DOHH2 (cell line): ENCODE measurements around the gene CSGALNACT2.

ENCODE experiments used
- H3F3A ChIP-seq: fragments of 200-600 bp; sonication (generic), shearing (Covaris generic); 2 replicates; pipeline ENCODE4 v1.6.0; 2016; ENCODE audit warnings: antibody characterized with exemption, mild to moderate bottlenecking; ENCODE audit not compliant: control insufficient read depth, insufficient read depth
- H3K27ac ChIP-seq: fragments of 200-600 bp; sonication (generic); 2 replicates; pipeline ENCODE4 v1.5.1; 2014; ENCODE audit warnings: low read depth, mild to moderate bottlenecking, low read length, moderate library complexity
- H3K27me3 ChIP-seq: fragments of 200-600 bp; sonication (generic); 2 replicates; pipeline ENCODE4 v1.6.1; 2014; ENCODE audit warnings: mild to moderate bottlenecking, low read length, mixed read lengths; ENCODE audit not compliant: control insufficient read depth
- H3K36me3 ChIP-seq: fragments of 200-600 bp; sonication (generic); 2 replicates; pipeline ENCODE4 v1.6.1; 2014; ENCODE audit warnings: mild to moderate bottlenecking, low read length, moderate library complexity, mixed read lengths; ENCODE audit not compliant: control insufficient read depth
- H3K4me1 ChIP-seq: fragments of 200-600 bp; sonication (generic); 2 replicates; pipeline ENCODE4 v1.6.1; 2014; ENCODE audit warnings: mild to moderate bottlenecking, low read length, mixed read lengths; ENCODE audit not compliant: control insufficient read depth
- H3K4me2 ChIP-seq: fragments of 200-600 bp; sonication (generic); 2 replicates; pipeline ENCODE4 v1.6.0; 2014; ENCODE audit warnings: mild to moderate bottlenecking, low read length, moderate library complexity
- H3K4me3 ChIP-seq: fragments of 200-600 bp; sonication (generic); 2 replicates; pipeline ENCODE4 v1.5.1; 2014; ENCODE audit warnings: mild to moderate bottlenecking, low read length, mixed read lengths
- H3K79me2 ChIP-seq: fragments of 200-600 bp; sonication (generic); 2 replicates; pipeline ENCODE4 v1.6.1; 2014; ENCODE audit warnings: mild to moderate bottlenecking, low read length, mixed read lengths; ENCODE audit not compliant: control insufficient read depth
- H3K9me2 ChIP-seq: fragments of 200-600 bp; sonication (generic); replicated peaks from 2 replicates; pipeline ENCODE4 v1.6.1; 2014; ENCODE audit warnings: mild to moderate bottlenecking, low read length, mixed read lengths; ENCODE audit not compliant: control insufficient read depth
- H3K9me3 ChIP-seq: fragments of 200-600 bp; sonication (generic); 2 replicates; pipeline ENCODE4 v1.6.1; 2014; ENCODE audit warnings: antibody characterized with exemption, low read length, mixed read lengths; ENCODE audit not compliant: control insufficient read depth, insufficient read depth
- H4K20me1 ChIP-seq: fragments of 200-600 bp; sonication (generic); 2 replicates; pipeline ENCODE4 v1.6.0; 2014; ENCODE audit warnings: low read depth, mild to moderate bottlenecking, antibody characterized with exemption, low read length, moderate library complexity; ENCODE audit not compliant: control insufficient read depth, insufficient read depth
- EZH2phosphoT487 ChIP-seq: fragments of 200-600 bp; sonication (generic); IDR thresholded peaks from 2 replicates; pipeline ENCODE4 v1.6.1; 2017; ENCODE audit warnings: borderline replicate concordance, mild to moderate bottlenecking, antibody characterized with exemption, low read length, moderate library complexity, mixed read lengths
- TF ChIP-seq, protein P1 (sequence below): fragments of 200-600 bp; sonication (generic); IDR thresholded peaks from one replicate; pipeline ENCODE4 v1.5.1; 2014; ENCODE audit warnings: antibody characterized with exemption, mild to moderate bottlenecking, low read depth, low read length; ENCODE audit not compliant: poor library complexity, severe bottlenecking

Gene CSGALNACT2

DNA sequence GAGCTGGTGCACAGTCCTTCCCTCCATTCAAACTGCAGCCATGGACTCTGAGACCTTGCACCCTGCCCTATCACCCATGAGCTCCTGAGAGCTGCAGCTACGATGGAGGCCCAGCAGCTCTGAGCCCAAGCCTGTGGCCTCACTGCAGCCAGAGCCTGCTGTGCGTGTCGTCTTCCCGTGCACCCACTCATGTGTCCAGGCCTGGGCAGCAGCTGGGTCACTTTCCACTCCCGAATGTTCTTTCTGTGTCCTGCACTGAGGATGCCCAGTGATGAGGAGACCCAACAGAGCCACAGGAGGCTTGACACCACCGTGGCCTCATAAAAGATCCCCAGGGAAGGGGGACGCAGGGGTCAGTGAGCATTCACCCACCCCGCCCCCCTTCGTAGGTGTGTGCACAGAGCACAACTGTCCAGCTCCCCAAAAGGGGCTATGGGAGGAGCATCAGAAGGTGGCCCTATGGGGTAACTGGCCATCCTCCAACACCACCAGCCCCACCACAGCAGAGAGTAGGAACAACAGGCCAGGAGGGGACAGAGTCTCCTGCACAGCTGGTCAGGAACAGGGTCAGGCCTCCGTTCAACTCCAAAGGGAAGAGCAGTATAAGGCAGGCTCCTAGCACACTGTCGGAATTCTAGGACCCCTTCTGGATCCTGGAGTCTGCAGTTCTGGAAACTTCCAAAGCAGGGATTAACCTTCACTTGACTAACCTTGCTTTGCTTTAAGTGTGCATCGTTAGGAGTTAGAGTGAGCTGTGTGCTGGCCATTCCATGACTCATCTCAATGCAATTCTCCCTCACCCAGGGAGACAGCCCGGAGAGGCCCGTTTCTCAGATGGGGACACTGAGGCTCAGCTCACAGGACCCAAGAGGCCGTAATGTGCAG lies 76.1 kb downstream of the CSGALNACT2 start:
- no peaks in the 10 kb centered on the region for H3K9me2 ChIP-seq
- H3K9me3 ChIP-seq: no peaks in the 10 kb centered on the region
- H4K20me1 ChIP-seq: no peaks in the 10 kb centered on the region
- no peak overlapping the region for H3K4me3 ChIP-seq
- TF ChIP-seq EZH2phosphoT487: no peak
- TF ChIP-seq, protein P1, sequence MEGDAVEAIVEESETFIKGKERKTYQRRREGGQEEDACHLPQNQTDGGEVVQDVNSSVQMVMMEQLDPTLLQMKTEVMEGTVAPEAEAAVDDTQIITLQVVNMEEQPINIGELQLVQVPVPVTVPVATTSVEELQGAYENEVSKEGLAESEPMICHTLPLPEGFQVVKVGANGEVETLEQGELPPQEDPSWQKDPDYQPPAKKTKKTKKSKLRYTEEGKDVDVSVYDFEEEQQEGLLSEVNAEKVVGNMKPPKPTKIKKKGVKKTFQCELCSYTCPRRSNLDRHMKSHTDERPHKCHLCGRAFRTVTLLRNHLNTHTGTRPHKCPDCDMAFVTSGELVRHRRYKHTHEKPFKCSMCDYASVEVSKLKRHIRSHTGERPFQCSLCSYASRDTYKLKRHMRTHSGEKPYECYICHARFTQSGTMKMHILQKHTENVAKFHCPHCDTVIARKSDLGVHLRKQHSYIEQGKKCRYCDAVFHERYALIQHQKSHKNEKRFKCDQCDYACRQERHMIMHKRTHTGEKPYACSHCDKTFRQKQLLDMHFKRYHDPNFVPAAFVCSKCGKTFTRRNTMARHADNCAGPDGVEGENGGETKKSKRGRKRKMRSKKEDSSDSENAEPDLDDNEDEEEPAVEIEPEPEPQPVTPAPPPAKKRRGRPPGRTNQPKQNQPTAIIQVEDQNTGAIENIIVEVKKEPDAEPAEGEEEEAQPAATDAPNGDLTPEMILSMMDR: no peak
- H3K36me3 ChIP-seq: no peaks in the 10 kb centered on the region
- no peak overlapping the region for H3K27ac ChIP-seq
- no peaks in the 10 kb centered on the region for H3K27me3 ChIP-seq
- no peak overlapping the region for H3K4me2 ChIP-seq
- no peaks in the 10 kb centered on the region for H3K4me1 ChIP-seq
- no peaks in the 10 kb centered on the region for H3K79me2 ChIP-seq
- H3F3A ChIP-seq: no peaks in the 10 kb centered on the region

DNA sequence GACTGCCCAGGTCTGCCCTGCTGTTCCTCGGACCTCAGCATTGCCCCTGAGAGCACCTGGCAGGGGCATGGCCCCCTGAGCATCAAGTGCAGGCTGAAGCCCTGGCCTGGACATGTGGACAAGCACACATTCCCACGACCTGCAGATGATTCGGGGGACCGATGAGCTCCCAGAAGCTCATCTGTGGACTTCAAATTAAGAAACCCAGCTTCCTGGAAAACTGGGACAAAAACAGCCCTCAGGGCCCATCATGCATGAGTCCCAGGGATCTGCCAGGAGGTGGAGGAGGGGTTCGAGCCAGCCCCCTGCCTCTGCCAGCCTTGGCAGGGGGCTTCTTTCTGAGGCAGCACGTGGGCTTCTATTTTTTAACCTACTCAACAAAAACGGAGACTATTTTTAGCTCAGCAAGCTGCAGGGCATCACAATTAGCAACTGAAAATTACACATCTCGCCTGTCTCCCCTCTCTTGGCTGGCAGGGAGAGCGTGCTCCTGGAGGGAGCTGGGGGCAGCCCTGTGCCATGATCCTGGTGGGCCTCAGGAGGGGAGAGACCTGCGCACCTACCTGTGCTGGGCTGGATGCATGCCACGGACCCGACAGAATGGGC lies 76.8 kb downstream of the CSGALNACT2 start:
- Histone ChIP-seq H3K79me2 (no peaks in the 10 kb centered on the region), H3K4me1 (no peaks in the 10 kb centered on the region), H4K20me1 (no peaks in the 10 kb centered on the region), H3K36me3 (no peaks in the 10 kb centered on the region), H3K4me3 (no peak overlapping the region), H3K4me2 (no peak overlapping the region), H3K9me2 (no peaks in the 10 kb centered on the region), H3K9me3 (no peaks in the 10 kb centered on the region), H3F3A (no peaks in the 10 kb centered on the region), H3K27me3 (no peaks in the 10 kb centered on the region), H3K27ac (no peak overlapping the region)
- TF ChIP-seq EZH2phosphoT487: no peak
- TF ChIP-seq, protein P1: no peak

DNA sequence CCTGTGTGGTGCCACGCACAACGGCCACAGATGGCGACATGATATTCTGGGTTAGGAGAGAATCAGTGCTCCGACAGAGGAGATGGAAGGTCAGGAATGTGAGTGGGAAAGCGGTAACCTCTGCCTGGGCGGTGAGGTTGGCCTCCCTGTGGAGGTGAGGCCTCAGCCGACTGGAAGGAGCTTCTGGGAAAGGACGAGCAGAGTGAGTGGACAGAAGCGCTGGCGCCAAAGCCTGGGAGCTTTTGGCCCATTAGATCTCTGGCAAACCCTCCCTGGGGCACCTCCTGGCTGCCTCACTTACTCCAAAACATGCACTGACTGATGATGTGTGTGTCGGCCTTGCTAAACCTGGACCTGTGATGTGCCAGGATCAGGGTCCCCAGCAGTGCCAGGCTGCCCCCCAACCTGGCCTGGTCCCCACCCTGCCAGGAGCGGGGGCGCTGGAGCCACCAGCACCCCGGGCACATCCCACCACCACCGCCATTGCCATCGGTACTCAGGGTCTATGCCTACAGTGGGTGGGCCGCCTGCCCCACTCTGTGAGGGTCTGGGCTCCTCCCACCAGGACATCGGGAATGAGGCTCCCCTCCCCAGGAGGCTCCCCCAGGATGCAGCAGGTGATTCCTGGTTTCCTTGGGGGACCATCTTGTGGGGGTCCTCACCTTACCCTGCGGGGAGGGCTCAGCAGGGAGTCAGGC lies 77.7 kb downstream of the CSGALNACT2 start:
- Histone ChIP-seq H3K9me3 (no peaks in the 10 kb centered on the region), H4K20me1 (no peaks in the 10 kb centered on the region), H3K27me3 (no peaks in the 10 kb centered on the region), H3K4me1 (no peaks in the 10 kb centered on the region), H3K4me2 (no peak overlapping the region), H3K79me2 (no peaks in the 10 kb centered on the region), H3K4me3 (no peak overlapping the region), H3K9me2 (no peaks in the 10 kb centered on the region), H3K36me3 (no peaks in the 10 kb centered on the region), H3K27ac (no peak overlapping the region), H3F3A (no peaks in the 10 kb centered on the region)
- TF ChIP-seq, protein P1: no peak
- TF ChIP-seq EZH2phosphoT487: no peak
